LNCaP clone FGC (cell line): ENCODE data around the gene TRIM56.

Experiments
- DNase-seq: peaks from one replicate; pipeline ENCODE4 v3.0.0-alpha.2; 2011; ENCODE audit warnings: low read depth
- H3K4me3 ChIP-seq: 2 replicates; pipeline ENCODE4 v1.5.1; 2011; ENCODE audit warnings: mild to moderate bottlenecking, low read depth, low read length, control low read depth
- CTCF ChIP-seq: IDR thresholded peaks from 2 replicates; pipeline ENCODE4 v1.5.1; 2012; ENCODE audit warnings: mild to moderate bottlenecking; ENCODE audit not compliant: control insufficient read depth, insufficient read depth; ENCODE audit errors: extremely low read depth

The TRIM56 gene

DNA sequence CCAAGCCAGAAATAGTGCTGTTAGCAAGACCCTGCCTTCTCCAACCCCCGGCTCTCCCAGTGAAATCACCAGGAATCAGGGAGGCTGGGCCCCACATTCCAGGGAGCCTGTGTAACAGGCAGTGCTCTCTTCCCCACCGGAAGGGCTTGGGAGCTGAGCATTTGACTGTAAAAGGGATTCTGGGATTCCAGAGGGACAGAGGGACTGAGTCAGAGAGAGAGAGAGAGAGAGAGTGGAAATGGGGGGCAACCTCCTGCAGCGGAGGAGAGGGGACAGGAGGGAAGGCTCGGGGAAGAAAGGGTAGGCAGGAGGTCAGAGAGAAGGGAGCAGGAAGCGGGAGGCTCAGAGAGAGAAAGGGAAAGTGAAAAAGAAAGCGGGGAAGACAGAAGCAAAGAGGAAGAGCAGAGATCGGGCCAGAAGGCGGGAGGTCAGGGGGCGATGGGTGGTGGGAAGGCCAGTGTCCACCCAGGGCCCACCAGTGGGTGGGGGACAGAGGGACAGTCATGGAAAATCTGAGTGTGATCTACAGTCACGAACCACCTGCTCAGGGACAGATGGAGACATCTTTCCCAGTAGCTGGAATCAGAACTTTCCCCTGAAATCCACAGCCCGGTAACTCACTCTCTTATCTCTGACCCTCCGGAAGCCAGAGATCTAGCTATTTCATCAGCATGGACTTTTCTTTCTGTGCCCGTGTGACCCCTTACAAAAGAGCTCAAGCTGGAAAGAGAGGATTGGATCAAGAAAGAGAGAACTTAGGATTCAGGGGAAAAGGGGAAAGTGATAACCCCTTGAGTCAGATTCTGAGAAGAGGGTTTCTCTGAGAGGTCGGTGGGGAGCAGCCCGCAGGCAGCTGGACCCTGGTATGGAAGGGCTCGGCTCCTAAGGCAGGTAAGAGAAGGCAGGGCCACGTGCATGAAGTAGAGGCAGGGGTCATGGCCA lies 37.0 kb downstream of the TRIM56 start:
- H3K4me3 ChIP-seq = no peak overlapping the region
- TF ChIP-seq CTCF = no peak
- DNase-seq = no peak

DNA sequence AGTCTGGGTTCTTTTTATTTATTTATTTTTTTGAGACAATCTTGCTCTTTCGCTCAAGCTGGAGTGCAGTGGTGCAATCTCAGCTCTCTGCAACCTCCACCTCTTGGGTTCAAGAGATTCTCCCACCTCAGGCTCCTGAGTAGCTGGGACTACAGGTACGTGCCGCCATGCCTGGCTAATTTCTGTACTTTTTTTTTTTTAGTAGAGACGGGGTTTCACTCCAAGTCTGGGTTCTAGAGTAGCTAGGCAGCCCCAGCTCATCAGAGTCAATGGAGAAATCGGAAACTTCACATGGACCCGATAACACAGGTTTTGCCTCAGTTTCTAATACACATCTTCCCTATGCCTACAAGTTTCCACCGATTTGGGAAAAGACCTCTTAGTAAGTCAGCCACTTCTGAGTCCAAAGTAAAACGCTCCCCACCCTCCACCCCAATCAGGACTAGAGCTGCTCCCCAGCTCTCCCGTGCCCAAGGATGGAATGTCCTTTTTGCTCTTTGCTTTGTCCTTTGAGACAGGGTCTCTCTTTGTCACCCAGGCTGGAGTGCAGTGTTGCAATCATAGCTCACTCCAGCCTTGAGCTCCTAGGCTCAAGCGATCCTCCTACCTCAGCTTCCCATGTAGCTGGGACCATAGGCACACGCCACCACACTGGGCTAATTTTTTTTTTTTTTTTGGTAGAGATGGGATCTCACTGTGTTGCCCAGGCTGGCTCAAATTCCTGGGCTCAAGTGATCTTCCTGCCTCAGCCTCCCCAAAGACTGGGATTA lies 37.8 kb downstream of the TRIM56 start:
- no peak for DNase-seq
- H3K4me3 ChIP-seq = no peak overlapping the region
- TF ChIP-seq CTCF = no peak

- TF ChIP-seq CTCF = no peak
Observed at GRCh38 chr7:101123703-101124068, 38.4 kb downstream of the TRIM56 start.

DNA sequence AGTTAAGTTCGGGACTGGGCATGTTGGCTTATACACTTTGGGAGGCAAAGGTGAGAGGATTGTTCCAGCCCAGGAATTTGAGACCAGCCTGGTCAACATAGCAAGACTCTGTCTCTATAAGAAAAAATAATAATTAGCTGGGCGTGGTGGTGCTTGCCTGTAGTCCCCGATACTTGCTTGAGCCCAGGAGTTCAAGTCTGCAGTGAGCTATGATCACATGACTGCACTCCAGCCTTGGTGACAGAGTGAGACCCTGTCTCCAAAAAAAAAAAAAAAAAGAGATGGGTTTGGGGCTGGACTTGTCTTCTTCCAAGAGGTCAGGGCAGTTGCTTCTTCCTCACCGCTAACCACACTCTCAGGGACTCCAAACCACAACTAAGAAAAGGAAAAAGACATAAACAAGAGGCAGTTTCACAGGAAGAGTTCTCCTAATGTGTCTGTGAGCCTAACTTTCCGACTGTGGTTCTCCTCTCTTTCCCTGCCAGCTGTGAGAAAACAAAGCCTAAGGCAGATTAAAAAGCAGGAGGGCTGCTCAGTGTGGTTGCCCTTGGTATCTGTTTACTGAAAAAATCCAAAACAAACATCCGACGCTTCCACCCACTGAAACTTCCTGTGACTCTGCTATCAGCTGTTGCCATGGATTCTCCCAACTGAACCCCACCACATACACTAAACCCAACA lies 39.2 kb downstream of the TRIM56 start:
- no peak for DNase-seq
- no peak for TF ChIP-seq CTCF
- no peak overlapping the region for H3K4me3 ChIP-seq

More at GRCh38 chr7:101123703-101124068, 38.4 kb downstream of the TRIM56 start:
- no peak overlapping the region for H3K4me3 ChIP-seq
- no peak for DNase-seq

DNA sequence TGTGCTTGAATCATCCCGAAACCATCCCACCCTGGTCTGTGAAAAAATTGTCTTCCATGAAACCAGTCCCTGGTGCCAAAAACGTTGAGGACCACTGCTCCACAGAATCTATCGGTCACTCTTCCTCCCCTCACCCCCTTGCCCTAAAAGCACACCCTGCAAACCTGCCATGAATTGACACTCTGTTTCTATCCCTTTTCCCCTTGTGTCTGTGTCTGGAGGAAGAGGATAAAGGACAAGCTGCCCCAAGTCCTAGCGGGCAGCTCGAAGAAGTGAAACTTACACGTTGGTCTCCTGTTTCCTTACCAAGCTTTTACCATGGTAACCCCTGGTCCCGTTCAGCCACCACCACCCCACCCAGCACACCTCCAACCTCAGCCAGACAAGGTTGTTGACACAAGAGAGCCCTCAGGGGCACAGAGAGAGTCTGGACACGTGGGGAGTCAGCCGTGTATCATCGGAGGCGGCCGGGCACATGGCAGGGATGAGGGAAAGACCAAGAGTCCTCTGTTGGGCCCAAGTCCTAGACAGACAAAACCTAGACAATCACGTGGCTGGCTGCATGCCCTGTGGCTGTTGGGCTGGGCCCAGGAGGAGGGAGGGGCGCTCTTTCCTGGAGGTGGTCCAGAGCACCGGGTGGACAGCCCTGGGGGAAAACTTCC lies 40.8 kb downstream of the TRIM56 start:
- H3K4me3 ChIP-seq = no peak overlapping the region
- no peak for TF ChIP-seq CTCF
- no peak for DNase-seq

DNA sequence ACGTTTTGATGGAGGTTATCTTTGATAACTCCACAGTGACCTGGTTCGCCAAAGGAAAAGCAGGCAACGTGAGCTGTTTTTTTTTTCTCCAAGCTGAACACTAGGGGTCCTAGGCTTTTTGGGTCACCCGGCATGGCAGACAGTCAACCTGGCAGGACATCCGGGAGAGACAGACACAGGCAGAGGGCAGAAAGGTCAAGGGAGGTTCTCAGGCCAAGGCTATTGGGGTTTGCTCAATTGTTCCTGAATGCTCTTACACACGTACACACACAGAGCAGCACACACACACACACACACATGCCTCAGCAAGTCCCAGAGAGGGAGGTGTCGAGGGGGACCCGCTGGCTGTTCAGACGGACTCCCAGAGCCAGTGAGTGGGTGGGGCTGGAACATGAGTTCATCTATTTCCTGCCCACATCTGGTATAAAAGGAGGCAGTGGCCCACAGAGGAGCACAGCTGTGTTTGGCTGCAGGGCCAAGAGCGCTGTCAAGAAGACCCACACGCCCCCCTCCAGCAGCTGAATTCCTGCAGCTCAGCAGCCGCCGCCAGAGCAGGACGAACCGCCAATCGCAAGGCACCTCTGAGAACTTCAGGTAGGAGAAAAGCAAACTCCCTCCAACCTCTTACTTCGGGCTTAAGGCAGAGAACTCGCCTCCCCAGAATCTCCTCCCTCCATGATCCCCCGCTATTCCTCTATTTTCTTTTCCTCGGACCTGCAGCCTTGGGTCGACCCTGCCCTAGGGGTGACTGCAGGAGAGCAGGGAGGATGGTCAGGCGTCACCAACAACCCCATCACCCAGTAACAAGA lies 41.6 kb downstream of the TRIM56 start, which contains the start of gene SERPINE1:
SERPINE1 (plus strand) TSS at position 454 of the 809 bp plus-strand sequence. CDS start 1,290 bp downstream, outside the sequence.
- TF ChIP-seq CTCF = no peak
- no peak within 1 kb of the TSS for H3K4me3 ChIP-seq
- no peak for DNase-seq
